Central memory CD4-positive, alpha-beta T cell (primary cell): ENCODE measurements around the gene DCHS2.
"Not testable (repeated sequence)": the region's sequence is repeated elsewhere in the genome, so short reads cannot be mapped to it uniquely, and the experiment has no call there.

Experiments
- DNase-seq: peaks from one replicate; pipeline ENCODE4 v3.0.0; 2022

Gene DCHS2

GRCh38 chr4:154308207-154308606 lies 183.4 kb downstream of the DCHS2 start:
- no peak for DNase-seq

DNA sequence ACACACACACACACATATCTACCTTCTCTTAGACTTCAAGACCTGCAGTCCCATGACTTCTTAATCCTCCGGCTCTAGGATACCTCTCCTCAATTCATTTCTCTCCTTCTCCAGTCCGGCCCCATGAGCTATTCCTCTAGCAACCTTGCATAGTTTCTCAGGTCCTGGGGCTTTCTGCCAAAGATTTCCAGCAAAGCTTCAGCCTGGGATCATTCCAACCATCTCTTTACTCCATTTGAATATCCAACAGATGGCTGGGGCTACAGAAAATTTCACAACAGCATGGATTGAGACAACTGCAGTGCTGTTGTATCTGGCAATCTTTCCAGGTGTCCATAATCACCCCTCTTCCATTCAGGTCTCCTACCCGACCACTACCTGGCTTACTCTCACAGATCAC lies 184.1 kb downstream of the DCHS2 start:
- no peak for DNase-seq

DNA sequence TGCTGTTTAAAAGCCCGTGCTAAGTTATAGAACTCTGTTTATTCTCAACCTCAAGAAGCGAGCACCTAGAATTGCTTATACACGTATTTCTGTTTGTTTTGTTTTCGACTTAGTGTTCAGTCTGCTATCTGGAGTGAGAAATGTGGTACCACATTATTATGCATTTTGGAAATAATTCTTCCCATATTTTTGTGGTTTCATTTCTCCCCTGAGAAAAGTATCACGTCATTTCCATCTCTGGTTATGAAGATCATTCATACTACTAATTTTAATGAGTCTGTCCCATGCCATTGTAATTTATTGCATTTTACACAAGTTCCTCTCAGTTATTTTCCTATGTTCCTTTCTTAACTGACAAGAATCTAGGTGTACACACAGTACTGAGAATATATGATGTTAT lies 186.0 kb downstream of the DCHS2 start:
- no peak for DNase-seq

DNA sequence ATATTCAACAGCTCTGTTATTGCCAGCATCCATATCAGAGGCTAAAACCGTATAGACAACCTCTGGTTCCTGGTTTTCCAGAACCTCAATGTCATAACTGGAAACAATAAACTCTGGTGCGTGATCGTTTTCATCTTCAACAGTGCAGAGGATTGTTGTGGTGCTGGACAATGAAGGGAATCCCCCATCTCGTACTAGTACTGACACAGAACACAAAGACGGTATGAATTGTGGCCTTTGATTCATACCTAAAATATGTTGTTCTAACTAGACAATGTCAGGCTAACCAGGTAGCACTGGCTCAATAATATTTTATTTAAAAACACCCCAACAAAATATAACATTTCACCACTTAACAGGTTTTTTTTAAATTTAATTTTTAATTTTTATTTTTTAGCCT lies 186.9 kb downstream of the DCHS2 start:
- no peak for DNase-seq

DNA sequence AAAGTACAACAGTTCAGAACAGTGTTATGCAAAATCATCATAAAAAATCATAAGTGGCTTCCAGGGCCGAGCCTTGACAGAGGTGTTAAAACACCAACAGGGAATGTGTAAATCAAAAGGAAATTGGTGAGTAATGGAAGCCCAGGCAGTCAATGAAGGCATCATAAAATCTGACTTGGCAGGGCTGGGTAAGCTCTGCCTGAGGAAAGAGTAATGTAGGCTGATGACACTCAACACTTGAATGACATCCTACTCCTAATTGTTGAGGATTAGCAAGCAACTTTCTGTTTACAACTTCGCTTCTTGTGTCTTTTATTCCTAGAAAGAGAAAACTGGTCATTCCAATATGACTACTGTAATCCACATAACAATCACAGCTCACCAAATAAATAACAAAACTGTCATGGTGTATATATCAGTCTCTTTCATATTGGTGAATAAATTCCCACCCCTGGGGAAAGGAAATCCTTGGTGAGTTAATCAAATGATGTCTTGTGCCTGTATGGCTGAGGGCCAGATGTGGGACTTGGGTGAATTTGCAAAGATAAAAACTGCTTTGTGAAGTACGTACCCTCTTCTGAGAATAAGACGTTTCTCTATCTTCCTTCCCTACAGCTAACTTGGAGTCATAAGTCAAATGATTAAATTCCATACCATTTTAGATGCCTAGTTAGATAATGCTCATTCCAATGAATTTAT lies 196.8 kb downstream of the DCHS2 start:
- no peak for DNase-seq

DNA sequence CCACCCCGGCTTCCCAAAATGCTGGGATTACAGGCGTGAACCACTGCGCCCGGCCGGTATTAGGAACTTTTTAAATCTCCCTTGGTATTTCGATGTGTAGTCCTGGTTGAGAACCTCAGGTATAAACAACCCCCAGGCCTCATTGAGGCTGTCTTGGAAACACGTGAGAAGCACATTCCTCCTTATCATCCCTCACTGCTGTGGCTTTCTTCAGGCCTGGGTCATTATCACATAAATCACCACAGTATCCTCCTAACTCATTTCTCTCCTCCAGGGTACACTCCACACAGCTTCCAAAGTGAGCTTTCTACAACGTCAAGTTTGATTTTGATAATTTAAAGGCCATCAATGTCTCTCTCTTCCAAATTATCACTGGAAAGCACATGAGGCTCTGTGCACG lies 198.2 kb downstream of the DCHS2 start:
- no peak for DNase-seq

DNA sequence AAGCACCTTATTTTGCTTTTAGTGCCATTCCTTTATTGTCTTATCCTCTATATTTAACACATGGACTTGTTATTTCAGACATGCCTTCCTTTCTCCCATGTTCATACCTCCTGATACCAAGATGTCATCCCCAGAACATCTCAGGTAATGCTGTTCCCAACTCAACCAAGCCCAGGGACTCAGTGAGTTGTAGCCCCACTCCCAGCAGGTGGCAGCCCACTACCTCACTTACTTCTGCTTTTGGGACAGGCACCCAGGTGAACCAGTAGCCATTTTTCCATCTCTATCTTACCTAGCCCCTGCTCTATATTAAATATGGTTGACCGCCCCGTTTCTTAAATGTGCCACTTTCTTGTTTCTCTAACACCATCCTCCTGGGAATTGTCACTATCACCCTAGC lies 199.0 kb downstream of the DCHS2 start:
- no peak for DNase-seq

DNA sequence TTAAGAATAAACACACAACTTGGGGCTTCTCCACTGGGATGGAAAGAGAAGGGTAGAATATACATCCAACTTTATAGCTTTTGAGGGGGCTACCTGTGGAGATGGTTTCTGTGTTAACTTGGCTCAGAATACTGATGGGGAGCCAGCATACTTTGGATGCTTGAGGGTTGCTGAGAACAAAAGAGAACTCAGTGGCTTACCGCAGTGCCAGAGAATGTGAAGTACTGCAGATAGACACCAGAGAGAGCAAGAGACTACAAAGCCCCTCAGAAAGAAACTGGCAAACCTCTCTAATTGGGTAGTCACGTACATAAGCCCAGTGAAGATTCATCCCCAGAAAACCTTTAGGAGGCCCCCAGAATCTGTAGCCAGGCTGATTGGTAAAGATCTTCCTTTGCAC lies 214.4 kb downstream of the DCHS2 start:
- no peak for DNase-seq

DNA sequence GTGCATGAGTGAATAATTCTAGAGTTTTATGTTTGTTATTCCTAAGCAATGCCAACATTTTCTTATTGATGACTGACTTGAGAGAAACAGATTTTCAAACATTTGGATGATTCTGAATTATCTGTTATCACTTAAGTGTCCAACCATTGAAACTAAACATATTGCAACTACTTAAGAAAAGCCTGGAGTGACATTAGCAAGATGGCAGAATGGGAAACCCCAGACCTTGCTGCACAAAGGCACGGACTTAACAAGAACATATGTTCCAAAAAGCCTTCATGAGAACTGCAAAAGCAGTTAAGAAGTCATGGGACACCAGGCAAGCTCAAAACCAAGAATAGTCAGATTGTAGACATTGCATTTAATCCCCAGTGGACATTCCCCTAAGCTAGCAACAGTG lies 215.1 kb downstream of the DCHS2 start:
- no peak for DNase-seq

DNA sequence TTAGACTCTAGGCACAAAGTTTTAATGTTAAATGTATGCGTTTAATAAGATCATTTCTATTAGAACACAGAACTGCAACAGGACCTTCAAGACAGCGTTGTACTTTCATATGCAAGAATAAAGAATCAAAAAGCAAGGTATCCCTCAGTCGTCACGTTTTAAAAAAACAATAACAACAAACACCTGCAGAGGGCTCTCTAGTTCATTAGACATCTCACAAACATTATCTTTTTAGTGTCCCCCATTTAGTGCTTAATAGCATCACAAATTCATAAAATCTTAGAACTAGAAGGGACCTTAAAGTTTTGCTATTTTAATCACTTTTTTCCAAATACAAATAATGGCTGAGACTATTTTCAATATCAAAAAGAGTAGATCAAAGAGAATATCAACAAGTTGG lies 236.6 kb downstream of the DCHS2 start:
- DNase-seq, result no peak

DNA sequence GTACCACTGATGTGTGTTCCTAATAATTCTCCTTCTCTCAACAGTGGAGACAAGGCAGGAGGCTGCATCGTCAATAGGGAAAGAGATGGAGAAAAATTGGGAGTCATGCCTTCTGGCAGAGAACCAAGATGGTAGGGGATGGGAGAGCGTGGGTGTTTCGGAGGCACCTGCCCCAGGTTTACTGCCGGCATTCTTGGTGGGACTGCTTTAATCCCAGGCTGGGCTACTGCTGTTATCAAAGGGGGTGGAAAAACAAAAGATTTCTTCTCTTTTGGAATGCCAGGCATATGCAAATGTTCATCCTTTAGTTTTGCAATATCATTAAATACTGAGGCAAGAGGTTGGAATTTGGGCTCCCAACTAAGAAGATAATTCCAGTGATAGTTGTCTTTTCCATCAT lies 257.0 kb downstream of the DCHS2 start:
- no peak for DNase-seq

GRCh38 chr4:154231806-154232478 lies 259.7 kb downstream of the DCHS2 start:
- no peak for DNase-seq

DNA sequence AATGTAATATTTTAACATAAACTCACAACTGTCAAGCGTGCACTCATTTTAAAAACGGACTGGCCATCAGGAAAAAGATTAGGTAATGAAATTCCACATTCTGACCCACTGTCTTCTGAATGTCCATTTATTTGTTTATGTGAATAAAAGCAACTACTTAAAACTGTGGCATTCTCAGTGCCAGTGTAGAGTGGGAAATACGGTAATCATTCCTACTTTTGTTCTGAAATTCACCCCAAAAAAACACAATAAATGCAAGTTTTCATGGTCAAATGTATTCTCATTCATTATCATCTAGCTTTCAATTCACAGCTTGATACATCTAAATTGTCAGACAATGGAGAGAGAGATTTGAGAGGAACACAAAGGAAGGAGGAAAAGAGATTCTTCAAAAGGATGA lies 260.9 kb downstream of the DCHS2 start:
- no peak for DNase-seq

GRCh38 chr4:154230091-154230490 lies 261.5 kb downstream of the DCHS2 start:
- no peak for DNase-seq

- DNase-seq, result no peak
These were observed 268.7 kb downstream of the DCHS2 start for GRCh38 chr4:154222875-154223274.

DNA sequence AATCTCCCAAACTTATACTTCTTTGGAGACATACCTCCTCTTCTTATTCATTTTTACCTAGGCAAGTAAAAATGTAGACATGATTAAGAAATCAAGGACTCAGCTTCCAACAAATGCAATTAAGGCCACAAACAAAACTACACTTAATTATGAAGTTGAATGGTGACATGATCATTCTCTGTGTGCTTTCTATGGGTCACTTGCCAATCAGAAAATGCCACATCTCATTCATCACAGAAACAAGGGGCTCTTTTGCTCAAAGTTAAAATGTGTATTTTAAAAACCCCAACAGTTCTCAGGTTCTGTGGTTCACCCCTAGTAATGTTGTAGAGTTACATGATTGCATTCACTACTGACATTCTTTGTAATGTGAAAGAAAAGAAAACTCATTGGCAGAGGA lies 273.5 kb downstream of the DCHS2 start:
- DNase-seq, result no peak

- not testable (repeated sequence) for DNase-seq
These were observed 274.2 kb downstream of the DCHS2 start for GRCh38 chr4:154217384-154217783.

DNA sequence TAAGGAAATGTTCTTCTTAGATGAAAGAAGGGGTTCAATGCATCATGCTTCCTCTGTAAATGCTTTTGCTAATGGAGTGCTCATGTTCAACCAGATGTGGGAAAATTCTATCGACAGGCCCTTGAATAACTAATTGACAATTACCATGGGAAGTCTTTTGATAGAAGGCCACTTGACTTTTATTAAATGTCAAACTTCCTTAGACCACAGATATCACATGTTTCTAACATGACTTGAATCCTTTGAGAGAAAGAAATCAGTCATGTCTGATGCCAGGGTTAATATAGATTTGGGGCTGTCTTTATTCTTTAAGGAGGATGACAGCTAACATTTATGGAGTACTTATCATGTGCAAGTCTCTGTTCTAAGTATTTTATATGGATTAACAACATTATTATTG lies 280.1 kb downstream of the DCHS2 start:
- no peak for DNase-seq

GRCh38 chr4:154208424-154208823 lies 283.2 kb downstream of the DCHS2 start:
- DNase-seq, result no peak

- DNase-seq, result no peak
These were observed 286.1 kb downstream of the DCHS2 start for GRCh38 chr4:154205471-154205870.

- no peak for DNase-seq
These were observed 296.9 kb downstream of the DCHS2 start for GRCh38 chr4:154194649-154195048.

DNA sequence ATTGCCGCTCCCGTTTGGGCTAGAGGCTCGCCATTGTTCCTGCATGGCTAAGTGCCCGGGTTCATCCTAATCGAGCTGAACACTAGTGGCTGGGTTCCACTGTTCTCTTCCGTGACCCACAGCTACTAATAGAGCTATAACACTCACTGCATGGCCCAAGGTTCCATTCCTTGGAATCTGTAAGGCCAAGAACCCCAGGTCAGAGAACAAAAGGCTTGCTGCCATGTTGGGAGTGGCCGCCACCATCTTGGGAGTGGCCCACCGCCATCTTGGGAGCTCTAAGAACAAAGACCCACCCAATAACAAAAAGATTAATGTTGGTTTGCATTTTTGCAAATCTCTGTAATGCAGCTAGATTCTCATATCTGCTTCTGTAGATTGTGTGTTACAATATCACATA lies 299.0 kb downstream of the DCHS2 start:
- no peak for DNase-seq

GRCh38 chr4:154189346-154189745 lies 302.3 kb downstream of the DCHS2 start:
- DNase-seq, result no peak

- DNase-seq, result no peak
These were observed 304.7 kb downstream of the DCHS2 start for GRCh38 chr4:154186888-154187287.

DNA sequence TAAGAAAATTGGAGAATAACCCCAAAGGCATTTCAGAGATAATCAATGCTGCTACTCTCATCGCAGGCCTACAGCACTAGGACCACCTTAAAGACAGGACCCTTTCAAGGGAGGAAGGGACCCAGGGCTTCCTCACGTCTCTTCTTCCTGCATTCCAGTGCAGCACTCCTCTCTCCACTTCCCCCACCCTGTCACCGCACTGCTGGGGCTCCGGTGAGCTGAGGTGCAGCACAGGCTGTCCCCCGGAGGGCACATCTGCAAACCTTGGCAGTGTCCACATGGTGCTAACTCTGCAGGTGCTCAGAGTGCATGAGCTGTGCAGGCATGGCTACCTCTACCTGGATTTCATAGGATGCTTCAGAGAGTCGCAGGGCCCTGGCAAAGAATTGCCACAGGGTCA lies 305.6 kb downstream of the DCHS2 start:
- DNase-seq, result no peak
